ENCODE results near the gene RGS9BP.

DNA sequence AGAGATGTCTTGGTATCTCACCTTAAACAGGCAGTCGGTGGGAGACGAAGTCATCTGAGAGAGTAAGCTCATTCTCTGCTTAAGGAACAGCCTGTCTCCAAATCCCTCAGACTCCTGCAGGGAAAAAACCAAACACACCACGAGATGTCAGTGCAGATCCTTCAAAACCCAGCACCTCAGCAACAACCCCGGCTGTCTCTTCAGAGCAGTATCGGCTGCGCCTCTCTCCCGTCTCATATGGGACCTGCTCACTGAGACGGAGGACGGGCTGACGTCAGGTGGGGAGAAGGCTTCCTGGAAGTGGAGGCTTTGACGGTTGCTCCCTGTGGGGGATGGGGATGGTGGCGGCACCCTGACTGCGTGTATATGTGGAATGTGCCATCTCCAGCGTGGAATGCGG is 44.3 kb upstream of the RGS9BP start:
- TF ChIP-seq CTCF (IDR thresholded peaks at IDR 0.05 in 4 of 5, conservative IDR thresholded peaks at IDR 0.05 in 1 of 5) (no peak), POLR2A (IDR thresholded peaks at IDR 0.05) (no peak)

Data from gastrocnemius medialis (tissue), 4 donors.